Measurements from ENCODE around the gene SMAD7.

The SMAD7 gene

GRCh38 chr18:48944634-48945033 is 6.1 kb downstream of the SMAD7 start:
- DNase-seq = no peak

- DNase-seq = no peak
Observed at GRCh38 chr18:48943736-48944527, 6.8 kb downstream of the SMAD7 start.

- DNase-seq = no peak
Observed at GRCh38 chr18:48943333-48943732, 7.4 kb downstream of the SMAD7 start.

GRCh38 chr18:48942554-48943261 is 8.1 kb downstream of the SMAD7 start:
- no peak for DNase-seq

- DNase-seq = no peak
Observed at GRCh38 chr18:48942086-48942485, 8.7 kb downstream of the SMAD7 start.

GRCh38 chr18:48941672-48942071 is 9.1 kb downstream of the SMAD7 start:
- no peak for DNase-seq

GRCh38 chr18:48940854-48941611 is 9.7 kb downstream of the SMAD7 start:
- DNase-seq = no peak

- peak in 1 of 2 donors; percentile 55 for DNase-seq
Observed at GRCh38 chr18:48939205-48940097, 11.3 kb downstream of the SMAD7 start.

GRCh38 chr18:48938827-48939204 is 11.9 kb downstream of the SMAD7 start:
- peak in 1 of 2 donors; percentile 55 for DNase-seq

GRCh38 chr18:48937869-48938750 is 12.7 kb downstream of the SMAD7 start:
- DNase-seq = no peak

- no peak for DNase-seq
Observed at GRCh38 chr18:48935433-48935774, 15.4 kb downstream of the SMAD7 start.

- peak in 1 of 2 donors; percentile 25 for DNase-seq
Observed at GRCh38 chr18:48934723-48935432, 15.9 kb downstream of the SMAD7 start.

- DNase-seq = no peak
Observed at GRCh38 chr18:48934415-48934722, 16.4 kb downstream of the SMAD7 start.

GRCh38 chr18:48933578-48934414 is 17.0 kb downstream of the SMAD7 start:
- DNase-seq = peak; percentile 49 to 60

GRCh38 chr18:48932822-48933510 is 17.8 kb downstream of the SMAD7 start:
- DNase-seq = no peak

GRCh38 chr18:48932462-48932818 is 18.3 kb downstream of the SMAD7 start:
- DNase-seq = no peak

GRCh38 chr18:48931680-48932461 is 18.9 kb downstream of the SMAD7 start:
- no peak for DNase-seq

- no peak for DNase-seq
Observed at GRCh38 chr18:48930926-48931325, 19.8 kb downstream of the SMAD7 start.

Data from hippocampal formation (tissue), 2 donors.